NCI-H2107 (cell line): Measurements from ENCODE around the gene PSMB5.

Source experiments
- DNase-seq: peaks from one replicate; lab custom pipeline; 2025; lab: John Stamatoyannopoulos, UW

The PSMB5 gene

GRCh38 chr14:23058654-23059504, 24.2 kb upstream of the PSMB5 start:
- DNase-seq, result no peak

GRCh38 chr14:23057757-23058653, 23.3 kb upstream of the PSMB5 start:
- no peak for DNase-seq

- DNase-seq, result no peak
Measured at GRCh38 chr14:23056956-23057756, 22.5 kb upstream of the PSMB5 start, which contains the start of gene CDH24. CDH24 (minus strand) TSS chr14:23057520; CDS start chr14:23055733, 1,787 bp downstream.

GRCh38 chr14:23056145-23056955, 21.6 kb upstream of the PSMB5 start:
- DNase-seq, result no peak

- DNase-seq, result no peak
Measured at GRCh38 chr14:23055621-23056144, 21.0 kb upstream of the PSMB5 start.

GRCh38 chr14:23055147-23055550, 20.4 kb upstream of the PSMB5 start:
- DNase-seq, result no peak

- DNase-seq, result no peak
Measured at GRCh38 chr14:23054000-23054811, 19.5 kb upstream of the PSMB5 start.

GRCh38 chr14:23053426-23053825, 18.7 kb upstream of the PSMB5 start:
- no peak for DNase-seq

- DNase-seq, result no peak
Measured at GRCh38 chr14:23052671-23053070, 18.0 kb upstream of the PSMB5 start.

- DNase-seq, result no peak
Measured at GRCh38 chr14:23052182-23052623, 17.5 kb upstream of the PSMB5 start.

- no peak for DNase-seq
Measured at GRCh38 chr14:23051141-23052057, 16.7 kb upstream of the PSMB5 start.

GRCh38 chr14:23049011-23049410, 14.3 kb upstream of the PSMB5 start:
- DNase-seq, result no peak

GRCh38 chr14:23047751-23048693, 13.3 kb upstream of the PSMB5 start:
- no peak for DNase-seq

GRCh38 chr14:23047034-23047634, 12.4 kb upstream of the PSMB5 start:
- no peak for DNase-seq

GRCh38 chr14:23045419-23046357, 11.0 kb upstream of the PSMB5 start:
- DNase-seq, result no peak

- DNase-seq, result no peak
Measured at GRCh38 chr14:23044840-23045239, 10.1 kb upstream of the PSMB5 start.
